Measurements from ENCODE around the gene PCK1. TPM values are rescaled to one million over a fixed set of nuclear protein-coding genes. Genes with fewer than 3 reads are reported as not detected.

The PCK1 gene
- total and polyA plus RNA-seq, 2 of the 13 experiments (the other 11 are each of a cell fraction or from before 2014, with no cell fraction given), result 6.5 to 12.6 TPM

DNA sequence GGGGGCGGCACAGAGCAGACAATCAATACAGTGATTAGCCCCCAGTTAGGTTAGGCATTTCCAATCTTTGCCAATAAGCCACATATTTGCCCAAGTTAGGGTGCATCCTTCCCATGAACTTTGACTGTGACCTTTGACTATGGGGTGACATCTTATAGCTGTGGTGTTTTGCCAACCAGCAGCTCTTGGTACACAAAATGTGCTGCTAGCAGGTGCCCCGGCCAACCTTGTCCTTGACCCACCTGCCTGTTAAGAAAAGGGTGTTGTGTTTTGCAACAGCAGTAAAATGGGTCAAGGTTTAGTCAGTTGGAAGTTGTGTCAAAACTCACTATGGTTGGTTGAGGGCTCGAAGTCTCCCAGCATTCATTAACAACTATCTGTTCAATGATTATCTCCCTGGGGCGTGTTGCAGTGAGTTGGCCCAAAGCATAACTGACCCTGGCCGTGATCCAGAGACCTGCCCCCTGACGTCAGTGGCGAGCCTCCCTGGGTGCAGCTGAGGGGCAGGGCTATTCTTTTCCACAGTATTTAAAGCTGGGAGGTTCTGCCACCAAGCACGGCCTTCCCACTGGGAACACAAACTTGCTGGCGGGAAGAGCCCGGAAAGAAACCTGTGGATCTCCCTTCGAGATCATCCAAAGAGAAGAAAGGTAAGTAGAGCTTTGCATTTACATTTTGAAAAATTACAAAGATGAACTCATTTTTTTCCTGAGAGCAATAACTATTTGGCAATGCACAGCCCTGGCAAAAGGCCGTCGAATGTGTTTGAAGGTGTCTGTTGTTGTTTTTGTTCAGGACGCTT is at the start of gene PCK1 (continued):
- TF ChIP-seq, protein P1, sequence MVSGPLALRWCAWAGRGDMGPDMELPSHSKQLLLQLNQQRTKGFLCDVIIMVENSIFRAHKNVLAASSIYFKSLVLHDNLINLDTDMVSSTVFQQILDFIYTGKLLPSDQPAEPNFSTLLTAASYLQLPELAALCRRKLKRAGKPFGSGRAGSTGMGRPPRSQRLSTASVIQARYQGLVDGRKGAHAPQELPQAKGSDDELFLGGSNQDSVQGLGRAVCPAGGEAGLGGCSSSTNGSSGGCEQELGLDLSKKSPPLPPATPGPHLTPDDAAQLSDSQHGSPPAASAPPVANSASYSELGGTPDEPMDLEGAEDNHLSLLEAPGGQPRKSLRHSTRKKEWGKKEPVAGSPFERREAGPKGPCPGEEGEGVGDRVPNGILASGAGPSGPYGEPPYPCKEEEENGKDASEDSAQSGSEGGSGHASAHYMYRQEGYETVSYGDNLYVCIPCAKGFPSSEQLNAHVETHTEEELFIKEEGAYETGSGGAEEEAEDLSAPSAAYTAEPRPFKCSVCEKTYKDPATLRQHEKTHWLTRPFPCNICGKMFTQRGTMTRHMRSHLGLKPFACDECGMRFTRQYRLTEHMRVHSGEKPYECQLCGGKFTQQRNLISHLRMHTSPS (CRISPR knock-in tag; IDR thresholded peaks at IDR 0.05; ENCODE audit: low read depth), result peak; percentile 90; the same call in 1 of the 2 replicates
- TF ChIP-seq, protein P2, sequence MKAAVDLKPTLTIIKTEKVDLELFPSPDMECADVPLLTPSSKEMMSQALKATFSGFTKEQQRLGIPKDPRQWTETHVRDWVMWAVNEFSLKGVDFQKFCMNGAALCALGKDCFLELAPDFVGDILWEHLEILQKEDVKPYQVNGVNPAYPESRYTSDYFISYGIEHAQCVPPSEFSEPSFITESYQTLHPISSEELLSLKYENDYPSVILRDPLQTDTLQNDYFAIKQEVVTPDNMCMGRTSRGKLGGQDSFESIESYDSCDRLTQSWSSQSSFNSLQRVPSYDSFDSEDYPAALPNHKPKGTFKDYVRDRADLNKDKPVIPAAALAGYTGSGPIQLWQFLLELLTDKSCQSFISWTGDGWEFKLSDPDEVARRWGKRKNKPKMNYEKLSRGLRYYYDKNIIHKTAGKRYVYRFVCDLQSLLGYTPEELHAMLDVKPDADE (CRISPR knock-in tag; IDR thresholded peaks at IDR 0.05), result no peak
- no peak; the same call in 1 of the 2 replicates for TF ChIP-seq KDM5A (IDR thresholded peaks at IDR 0.05; ENCODE audit: borderline replicate concordance, low read length)
- peak; percentile 67; the same call in 1 of the 2 replicates for TF ChIP-seq POLR2AphosphoS2 (IDR thresholded peaks at IDR 0.05; ENCODE audit: low read depth, low read length)
- TF ChIP-seq ZFP36 (IDR thresholded peaks at IDR 0.05; ENCODE audit: borderline replicate concordance, low read depth, low read length, partially characterized antibody), result no peak
- TF ChIP-seq, protein P3, sequence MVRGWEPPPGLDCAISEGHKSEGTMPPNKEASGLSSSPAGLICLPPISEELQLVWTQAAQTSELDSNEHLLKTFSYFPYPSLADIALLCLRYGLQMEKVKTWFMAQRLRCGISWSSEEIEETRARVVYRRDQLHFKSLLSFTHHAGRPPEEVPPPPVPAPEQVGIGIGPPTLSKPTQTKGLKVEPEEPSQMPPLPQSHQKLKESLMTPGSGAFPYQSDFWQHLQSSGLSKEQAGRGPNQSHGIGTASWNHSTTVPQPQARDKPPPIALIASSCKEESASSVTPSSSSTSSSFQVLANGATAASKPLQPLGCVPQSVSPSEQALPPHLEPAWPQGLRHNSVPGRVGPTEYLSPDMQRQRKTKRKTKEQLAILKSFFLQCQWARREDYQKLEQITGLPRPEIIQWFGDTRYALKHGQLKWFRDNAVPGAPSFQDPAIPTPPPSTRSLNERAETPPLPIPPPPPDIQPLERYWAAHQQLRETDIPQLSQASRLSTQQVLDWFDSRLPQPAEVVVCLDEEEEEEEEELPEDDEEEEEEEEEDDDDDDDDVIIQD (CRISPR knock-in tag; IDR thresholded peaks at IDR 0.05; ENCODE audit: low read depth), result peak; percentile 92
- TF ChIP-seq KLF11 (CRISPR knock-in tag; IDR thresholded peaks at IDR 0.05), result no peak; the same call in 1 of the 2 replicates
- TF ChIP-seq ZNF143 (CRISPR knock-in tag; IDR thresholded peaks at IDR 0.05), result 0 out of 2 replicates have a peak, but pooled peaks have one; percentile 55
- TF ChIP-seq, protein P4, sequence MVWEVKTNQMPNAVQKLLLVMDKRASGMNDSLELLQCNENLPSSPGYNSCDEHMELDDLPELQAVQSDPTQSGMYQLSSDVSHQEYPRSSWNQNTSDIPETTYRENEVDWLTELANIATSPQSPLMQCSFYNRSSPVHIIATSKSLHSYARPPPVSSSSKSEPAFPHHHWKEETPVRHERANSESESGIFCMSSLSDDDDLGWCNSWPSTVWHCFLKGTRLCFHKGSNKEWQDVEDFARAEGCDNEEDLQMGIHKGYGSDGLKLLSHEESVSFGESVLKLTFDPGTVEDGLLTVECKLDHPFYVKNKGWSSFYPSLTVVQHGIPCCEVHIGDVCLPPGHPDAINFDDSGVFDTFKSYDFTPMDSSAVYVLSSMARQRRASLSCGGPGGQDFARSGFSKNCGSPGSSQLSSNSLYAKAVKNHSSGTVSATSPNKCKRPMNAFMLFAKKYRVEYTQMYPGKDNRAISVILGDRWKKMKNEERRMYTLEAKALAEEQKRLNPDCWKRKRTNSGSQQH (CRISPR knock-in tag; IDR thresholded peaks at IDR 0.05; ENCODE audit: low read depth), result no peak; the same call in none of the 2 replicates
- TF ChIP-seq, protein P5, sequence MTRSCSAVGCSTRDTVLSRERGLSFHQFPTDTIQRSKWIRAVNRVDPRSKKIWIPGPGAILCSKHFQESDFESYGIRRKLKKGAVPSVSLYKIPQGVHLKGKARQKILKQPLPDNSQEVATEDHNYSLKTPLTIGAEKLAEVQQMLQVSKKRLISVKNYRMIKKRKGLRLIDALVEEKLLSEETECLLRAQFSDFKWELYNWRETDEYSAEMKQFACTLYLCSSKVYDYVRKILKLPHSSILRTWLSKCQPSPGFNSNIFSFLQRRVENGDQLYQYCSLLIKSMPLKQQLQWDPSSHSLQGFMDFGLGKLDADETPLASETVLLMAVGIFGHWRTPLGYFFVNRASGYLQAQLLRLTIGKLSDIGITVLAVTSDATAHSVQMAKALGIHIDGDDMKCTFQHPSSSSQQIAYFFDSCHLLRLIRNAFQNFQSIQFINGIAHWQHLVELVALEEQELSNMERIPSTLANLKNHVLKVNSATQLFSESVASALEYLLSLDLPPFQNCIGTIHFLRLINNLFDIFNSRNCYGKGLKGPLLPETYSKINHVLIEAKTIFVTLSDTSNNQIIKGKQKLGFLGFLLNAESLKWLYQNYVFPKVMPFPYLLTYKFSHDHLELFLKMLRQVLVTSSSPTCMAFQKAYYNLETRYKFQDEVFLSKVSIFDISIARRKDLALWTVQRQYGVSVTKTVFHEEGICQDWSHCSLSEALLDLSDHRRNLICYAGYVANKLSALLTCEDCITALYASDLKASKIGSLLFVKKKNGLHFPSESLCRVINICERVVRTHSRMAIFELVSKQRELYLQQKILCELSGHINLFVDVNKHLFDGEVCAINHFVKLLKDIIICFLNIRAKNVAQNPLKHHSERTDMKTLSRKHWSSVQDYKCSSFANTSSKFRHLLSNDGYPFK (CRISPR knock-in tag; IDR thresholded peaks at IDR 0.05; ENCODE audit: borderline replicate concordance), result peak; percentile 34; the same call in 1 of the 2 replicates
- TF ChIP-seq, protein P6, sequence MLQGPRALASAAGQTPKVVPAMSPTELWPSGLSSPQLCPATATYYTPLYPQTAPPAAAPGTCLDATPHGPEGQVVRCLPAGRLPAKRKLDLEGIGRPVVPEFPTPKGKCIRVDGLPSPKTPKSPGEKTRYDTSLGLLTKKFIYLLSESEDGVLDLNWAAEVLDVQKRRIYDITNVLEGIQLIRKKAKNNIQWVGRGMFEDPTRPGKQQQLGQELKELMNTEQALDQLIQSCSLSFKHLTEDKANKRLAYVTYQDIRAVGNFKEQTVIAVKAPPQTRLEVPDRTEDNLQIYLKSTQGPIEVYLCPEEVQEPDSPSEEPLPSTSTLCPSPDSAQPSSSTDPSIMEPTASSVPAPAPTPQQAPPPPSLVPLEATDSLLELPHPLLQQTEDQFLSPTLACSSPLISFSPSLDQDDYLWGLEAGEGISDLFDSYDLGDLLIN (CRISPR knock-in tag; IDR thresholded peaks at IDR 0.05; ENCODE audit: borderline replicate concordance), result no peak
- no peak for TF ChIP-seq AGO1 (IDR thresholded peaks at IDR 0.05; ENCODE audit: low read depth, low read length, poor library complexity, severe bottlenecking)
- no peak for TF ChIP-seq ZNF451 (CRISPR knock-in tag; IDR thresholded peaks at IDR 0.05)
- TF ChIP-seq, protein P7, sequence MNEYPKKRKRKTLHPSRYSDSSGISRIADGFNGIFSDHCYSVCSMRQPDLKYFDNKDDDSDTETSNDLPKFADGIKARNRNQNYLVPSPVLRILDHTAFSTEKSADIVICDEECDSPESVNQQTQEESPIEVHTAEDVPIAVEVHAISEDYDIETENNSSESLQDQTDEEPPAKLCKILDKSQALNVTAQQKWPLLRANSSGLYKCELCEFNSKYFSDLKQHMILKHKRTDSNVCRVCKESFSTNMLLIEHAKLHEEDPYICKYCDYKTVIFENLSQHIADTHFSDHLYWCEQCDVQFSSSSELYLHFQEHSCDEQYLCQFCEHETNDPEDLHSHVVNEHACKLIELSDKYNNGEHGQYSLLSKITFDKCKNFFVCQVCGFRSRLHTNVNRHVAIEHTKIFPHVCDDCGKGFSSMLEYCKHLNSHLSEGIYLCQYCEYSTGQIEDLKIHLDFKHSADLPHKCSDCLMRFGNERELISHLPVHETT (CRISPR knock-in tag; conservative IDR thresholded peaks at IDR 0.05), result peak; percentile 27; the same call in 1 of the 2 replicates
